ENCODE results near the gene TMEM9.

TMEM9 gene

DNA sequence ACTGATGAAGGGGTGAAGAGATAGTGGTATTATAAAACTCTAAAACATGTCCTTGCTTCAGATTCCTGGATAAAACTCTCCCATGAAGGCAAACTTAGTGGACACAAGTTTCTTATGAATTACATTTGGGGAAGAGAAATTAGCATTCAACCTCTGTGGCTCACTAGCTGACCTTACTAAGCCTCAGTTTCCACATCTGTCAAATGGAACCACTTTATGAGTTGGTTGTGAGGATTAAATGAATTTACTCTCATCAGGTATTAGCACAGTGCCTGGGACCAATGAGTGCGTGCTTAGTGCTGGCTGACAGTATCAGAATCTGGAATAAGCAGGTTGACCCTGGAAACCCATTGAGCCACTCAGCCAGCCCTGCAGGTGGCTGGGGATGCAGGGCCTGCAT is 44.6 kb downstream of the TMEM9 start:
- in situ Hi-C loops (cut with MboI; ENCODE audit: low sequenced_read_pairs, unreplicated experiment), result no loop called here
- no peak for DNase-seq (ENCODE audit: low spot score)
- TF ChIP-seq, protein P1, sequence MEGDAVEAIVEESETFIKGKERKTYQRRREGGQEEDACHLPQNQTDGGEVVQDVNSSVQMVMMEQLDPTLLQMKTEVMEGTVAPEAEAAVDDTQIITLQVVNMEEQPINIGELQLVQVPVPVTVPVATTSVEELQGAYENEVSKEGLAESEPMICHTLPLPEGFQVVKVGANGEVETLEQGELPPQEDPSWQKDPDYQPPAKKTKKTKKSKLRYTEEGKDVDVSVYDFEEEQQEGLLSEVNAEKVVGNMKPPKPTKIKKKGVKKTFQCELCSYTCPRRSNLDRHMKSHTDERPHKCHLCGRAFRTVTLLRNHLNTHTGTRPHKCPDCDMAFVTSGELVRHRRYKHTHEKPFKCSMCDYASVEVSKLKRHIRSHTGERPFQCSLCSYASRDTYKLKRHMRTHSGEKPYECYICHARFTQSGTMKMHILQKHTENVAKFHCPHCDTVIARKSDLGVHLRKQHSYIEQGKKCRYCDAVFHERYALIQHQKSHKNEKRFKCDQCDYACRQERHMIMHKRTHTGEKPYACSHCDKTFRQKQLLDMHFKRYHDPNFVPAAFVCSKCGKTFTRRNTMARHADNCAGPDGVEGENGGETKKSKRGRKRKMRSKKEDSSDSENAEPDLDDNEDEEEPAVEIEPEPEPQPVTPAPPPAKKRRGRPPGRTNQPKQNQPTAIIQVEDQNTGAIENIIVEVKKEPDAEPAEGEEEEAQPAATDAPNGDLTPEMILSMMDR (IDR thresholded peaks at IDR 0.05; ENCODE audit: borderline replicate concordance, control extremely low read depth, extremely low read depth, insufficient read depth, missing control alignments), result no peak

DNA sequence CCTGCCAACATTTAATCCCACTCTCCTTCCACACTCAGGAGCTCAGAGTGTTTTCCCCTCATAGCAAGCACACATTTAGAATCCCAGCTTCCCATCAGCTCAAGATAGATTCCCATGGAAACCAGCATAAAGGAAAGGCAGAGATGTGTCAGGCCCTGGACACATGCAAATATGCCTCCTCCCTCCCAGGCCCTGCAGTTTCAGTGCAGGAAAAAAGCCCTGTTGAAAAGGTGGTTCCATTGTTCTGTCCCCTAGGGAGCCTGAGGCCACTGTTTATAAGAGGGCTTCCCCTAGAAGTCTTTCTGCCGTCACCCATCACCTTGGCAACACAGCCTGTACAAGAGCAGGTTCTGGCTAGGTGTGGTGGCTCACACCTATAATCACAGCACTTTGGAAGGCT is 45.7 kb downstream of the TMEM9 start:
- in situ Hi-C loops (cut with MboI; ENCODE audit: low sequenced_read_pairs, unreplicated experiment), result no loop called here
- TF ChIP-seq, protein P1 (IDR thresholded peaks at IDR 0.05; ENCODE audit: borderline replicate concordance, control extremely low read depth, extremely low read depth, insufficient read depth, missing control alignments), result no peak
- no peak for DNase-seq (ENCODE audit: low spot score)

DNA sequence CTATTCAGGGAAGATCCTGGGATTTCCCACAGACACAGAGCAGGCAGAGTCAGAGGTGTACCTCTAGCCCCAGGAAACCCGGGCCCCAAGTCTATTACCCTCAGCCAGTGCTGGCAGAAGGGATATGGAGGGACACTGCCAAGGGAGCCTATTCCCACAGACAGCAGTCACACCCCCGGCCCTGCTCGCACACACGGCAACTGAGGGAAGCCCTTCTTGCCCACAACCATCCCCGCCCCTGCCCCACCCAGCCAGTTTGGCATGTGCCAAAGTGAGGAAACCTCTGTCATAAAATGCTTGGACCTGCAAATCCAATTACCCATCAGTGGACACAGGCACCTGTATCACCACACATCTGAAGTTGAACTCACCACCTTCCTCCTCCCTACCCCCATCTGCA is 48.6 kb downstream of the TMEM9 start:
- DNase-seq (ENCODE audit: low spot score), result no peak
- in situ Hi-C loops (cut with MboI; ENCODE audit: low sequenced_read_pairs, unreplicated experiment), result no loop called here
- TF ChIP-seq, protein P1 (IDR thresholded peaks at IDR 0.05; ENCODE audit: borderline replicate concordance, control extremely low read depth, extremely low read depth, insufficient read depth, missing control alignments), result no peak

DNA sequence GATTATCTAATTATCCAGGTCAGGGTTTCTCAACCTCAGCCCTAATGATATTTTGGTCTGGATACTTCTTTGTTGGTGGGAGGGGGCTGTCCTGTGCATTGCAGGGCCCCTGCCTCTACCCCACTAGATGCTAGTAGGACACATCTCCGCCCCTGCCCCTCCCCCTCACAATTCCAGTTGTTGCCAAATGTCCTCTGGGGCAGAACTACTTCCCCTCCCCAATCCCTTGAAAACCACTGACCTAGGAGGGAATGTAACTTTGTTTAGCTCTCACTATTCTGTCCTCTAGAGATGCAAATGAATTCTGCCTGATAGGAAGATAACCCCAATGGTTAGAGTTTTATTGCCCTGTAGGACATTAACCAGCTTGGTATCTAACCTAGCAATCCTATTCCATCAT is 50.1 kb downstream of the TMEM9 start:
- no peak for DNase-seq (ENCODE audit: low spot score)
- TF ChIP-seq, protein P1 (IDR thresholded peaks at IDR 0.05; ENCODE audit: borderline replicate concordance, control extremely low read depth, extremely low read depth, insufficient read depth, missing control alignments), result no peak
- in situ Hi-C loops (cut with MboI; ENCODE audit: low sequenced_read_pairs, unreplicated experiment), result no loop called here

DNA sequence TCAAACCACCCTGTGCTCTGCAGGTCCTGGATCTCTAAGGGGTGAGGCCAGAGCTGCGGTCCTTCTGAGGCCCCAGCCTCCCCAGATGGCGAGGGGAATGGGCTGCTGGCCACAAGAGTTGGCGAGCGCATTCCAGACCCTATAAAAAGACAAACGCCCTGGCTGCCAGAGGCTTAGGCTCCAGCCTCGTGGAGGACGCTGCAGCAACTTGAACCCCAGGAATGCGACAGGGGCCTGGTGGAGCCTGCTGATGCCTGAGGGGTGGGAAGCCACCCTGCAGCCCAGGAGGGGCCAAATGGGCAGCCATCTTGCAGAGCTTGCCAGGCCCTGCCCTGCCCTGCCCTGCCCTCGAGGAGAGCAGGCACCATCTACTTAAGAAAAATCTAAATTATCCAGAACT is 50.6 kb downstream of the TMEM9 start:
- TF ChIP-seq, protein P1 (IDR thresholded peaks at IDR 0.05; ENCODE audit: borderline replicate concordance, control extremely low read depth, extremely low read depth, insufficient read depth, missing control alignments), result no peak
- in situ Hi-C loops (cut with MboI; ENCODE audit: low sequenced_read_pairs, unreplicated experiment), result no loop called here
- DNase-seq (ENCODE audit: low spot score), result no peak

DNA sequence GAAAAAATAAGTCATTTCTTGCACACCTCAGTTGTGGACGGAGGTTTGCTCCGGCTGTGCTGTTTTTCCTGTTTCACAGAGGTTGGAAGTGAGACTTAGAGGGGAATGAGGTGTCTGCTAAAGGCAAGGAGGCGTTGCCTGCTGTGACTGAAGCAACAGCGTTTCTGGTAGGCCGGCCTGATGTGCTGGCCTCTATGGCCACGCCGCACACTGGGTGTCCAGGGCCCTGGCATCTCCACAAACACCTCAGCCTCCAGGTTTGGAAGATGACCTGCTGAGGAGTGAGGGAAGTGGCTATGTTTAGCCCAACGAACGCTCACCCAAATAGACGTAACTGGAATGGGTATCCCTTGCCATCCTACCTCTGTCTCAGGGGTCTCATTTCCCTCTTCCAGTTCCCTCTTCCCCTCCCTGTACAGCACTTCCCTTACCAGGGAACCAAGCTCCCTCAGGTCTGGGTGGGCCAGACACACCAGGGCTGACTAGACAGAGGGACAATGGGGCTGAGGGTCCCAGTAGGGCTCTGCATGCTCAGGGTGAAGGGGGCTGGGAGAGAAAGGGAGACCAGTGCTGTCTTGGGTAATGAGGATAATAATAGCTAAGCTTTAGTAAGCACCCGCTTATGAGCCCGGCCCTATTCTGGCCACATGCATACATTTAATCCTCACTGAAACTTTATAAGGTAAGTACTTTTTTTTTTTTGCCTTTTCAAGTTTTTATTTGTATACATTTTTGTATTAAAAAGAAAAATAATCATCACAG is 53.9 kb downstream of the TMEM9 start:
- in situ Hi-C loops (cut with MboI; ENCODE audit: low sequenced_read_pairs, unreplicated experiment), result no loop called here
- TF ChIP-seq, protein P1 (IDR thresholded peaks at IDR 0.05; ENCODE audit: borderline replicate concordance, control extremely low read depth, extremely low read depth, insufficient read depth, missing control alignments), result no peak
- no peak for DNase-seq (ENCODE audit: low spot score)
